HepG2 (cell line): Measurements from ENCODE around the gene ATP5MK. TPM values are rescaled to one million over a fixed set of nuclear protein-coding genes. Genes with fewer than 3 reads are reported as not detected.
A peak's percentile ranks its signal among the peaks of the same experiment; 100 is the strongest.

Experiments
- FOSL1 ChIP-seq: sonication (generic); formaldehyde crosslinking; IDR thresholded peaks from 2 replicates; pipeline ENCODE4 v1.9.0; 2021; ENCODE audit warnings: missing genetic modification reagents, borderline replicate concordance
- GABPB1 ChIP-seq: IDR thresholded peaks from 2 replicates; pipeline ENCODE4 v1.6.1; 2016; ENCODE audit warnings: mild to moderate bottlenecking, missing genetic modification reagents, moderate library complexity, missing compliant biosample characterization
- HMG20A ChIP-seq: IDR thresholded peaks from 2 replicates; pipeline ENCODE4 v1.6.1; 2016; ENCODE audit warnings: borderline replicate concordance
- HOMEZ ChIP-seq: IDR thresholded peaks from 2 replicates; pipeline ENCODE4 v1.6.1; 2016; ENCODE audit warnings: low read depth
- LCORL ChIP-seq, 2 experiments: fragments of 450-650 bp in 1 of 2; sonication (generic) in 1 of 2; formaldehyde crosslinking in 1 of 2; IDR thresholded peaks; 2 replicates each; pipeline versions ENCODE4 v1.5.0 to v1.6.1; 2017 to 2020; ENCODE audit warnings: antibody characterized with exemption in 1 of 2, missing genetic modification reagents in 1 of 2
- MED8 ChIP-seq: sonication (generic); formaldehyde crosslinking; IDR thresholded peaks from 2 replicates; pipeline ENCODE4 v1.8.1; 2023; ENCODE audit warnings: mild to moderate bottlenecking, missing genetic modification reagents; ENCODE audit not compliant: insufficient replicate concordance
- MEIS1 ChIP-seq: sonication (generic); formaldehyde crosslinking; IDR thresholded peaks from 2 replicates; pipeline ENCODE4 v1.9.0; 2021; ENCODE audit warnings: mild to moderate bottlenecking, missing genetic modification reagents, moderate library complexity, borderline replicate concordance
- MLLT10 ChIP-seq: sonication (generic); formaldehyde crosslinking; IDR thresholded peaks from 2 replicates; pipeline ENCODE4 v1.4.0; 2020; ENCODE audit warnings: missing genetic modification reagents
- NFE2 ChIP-seq: sonication (generic); formaldehyde crosslinking; IDR thresholded peaks from 2 replicates; pipeline ENCODE4 v1.4.0; 2020; ENCODE audit warnings: missing genetic modification reagents
- NFKB2 ChIP-seq: sonication (generic); formaldehyde crosslinking; IDR thresholded peaks from 2 replicates; pipeline ENCODE4 v1.4.0; 2020; ENCODE audit warnings: missing genetic modification reagents, borderline replicate concordance
- POGZ ChIP-seq: sonication (generic); formaldehyde crosslinking; IDR thresholded peaks from 2 replicates; pipeline ENCODE4 v1.4.0; 2020; ENCODE audit warnings: mild to moderate bottlenecking, missing genetic modification reagents
- RAD21 ChIP-seq: fragments of 450-650 bp; formaldehyde crosslinking; IDR thresholded peaks from 2 replicates; pipeline ENCODE4 v1.5.0; 2020; ENCODE audit warnings: mild to moderate bottlenecking
- RFX1 ChIP-seq: fragments of 450-650 bp; IDR thresholded peaks from 2 replicates; pipeline ENCODE4 v1.6.1; 2017
- SNAPC5 ChIP-seq: sonication (generic); formaldehyde crosslinking; IDR thresholded peaks from 2 replicates; pipeline ENCODE4 v1.8.1; 2023; ENCODE audit warnings: mild to moderate bottlenecking, missing genetic modification reagents, borderline replicate concordance
- SP4 ChIP-seq: sonication (generic); formaldehyde crosslinking; IDR thresholded peaks from 2 replicates; pipeline ENCODE4 v1.8.1; 2023; ENCODE audit warnings: mild to moderate bottlenecking, missing genetic modification reagents
- STAG1 ChIP-seq: sonication (generic); formaldehyde crosslinking; IDR thresholded peaks from 2 replicates; pipeline ENCODE4 v1.4.0; 2020; ENCODE audit warnings: missing genetic modification reagents
- TEAD2 ChIP-seq: sonication (generic); formaldehyde crosslinking; IDR thresholded peaks from 2 replicates; pipeline ENCODE4 v1.9.0; 2021; ENCODE audit warnings: missing genetic modification reagents
- TEAD3 ChIP-seq: optimal IDR thresholded peaks from 2 replicates; pipeline ENCODE3; 2016; ENCODE audit warnings: borderline replicate concordance
- ZBTB42 ChIP-seq: sonication (generic); formaldehyde crosslinking; IDR thresholded peaks from 2 replicates; pipeline ENCODE4 v1.5.0; 2020; ENCODE audit warnings: mild to moderate bottlenecking, missing genetic modification reagents
- ZFP91 ChIP-seq: sonication (generic); formaldehyde crosslinking; IDR thresholded peaks from 2 replicates; pipeline ENCODE4 v1.9.0; 2022; ENCODE audit warnings: missing genetic modification reagents, mild to moderate bottlenecking, borderline replicate concordance
- ZNF260 ChIP-seq: sonication (generic); formaldehyde crosslinking; IDR thresholded peaks from 2 replicates; pipeline ENCODE4 v1.4.0; 2020; ENCODE audit warnings: missing genetic modification reagents, low read depth, mild to moderate bottlenecking, borderline replicate concordance
- ZNF44 ChIP-seq: sonication (generic); formaldehyde crosslinking; IDR thresholded peaks from 2 replicates; pipeline ENCODE4 v1.5.1; 2020; ENCODE audit warnings: mild to moderate bottlenecking, missing genetic modification reagents
- ZNF678 ChIP-seq: sonication (generic); formaldehyde crosslinking; IDR thresholded peaks from 2 replicates; pipeline ENCODE4 v1.4.0; 2020; ENCODE audit warnings: mild to moderate bottlenecking, missing genetic modification reagents
- ZNF747 ChIP-seq: sonication (generic); formaldehyde crosslinking; IDR thresholded peaks from 2 replicates; pipeline ENCODE4 v1.8.1; 2023; ENCODE audit warnings: missing genetic modification reagents, mild to moderate bottlenecking, borderline replicate concordance
- ZNF768 ChIP-seq: sonication (generic); formaldehyde crosslinking; IDR thresholded peaks from 2 replicates; pipeline ENCODE4 v1.4.0; 2020; ENCODE audit warnings: missing genetic modification reagents
- ZNF777 ChIP-seq: sonication (generic); formaldehyde crosslinking; IDR thresholded peaks from 2 replicates; pipeline ENCODE4 v1.4.0; 2020; ENCODE audit warnings: missing genetic modification reagents
- polyA plus RNA-seq, 8 experiments: library from polyadenylated mRNA; depleted of rRNA in 3 of 8; stranded (reverse) in 7 of 8; unstranded in 1 of 8; fragments of >200 nt; fragmentation: Illumina TruSeq in 4 of 8; extraction: Trizol in 4 of 8; gene quantifications; 2 replicates each; pipeline versions ENCODE4 v1.2.1 to v1.2.3, GENCODE V29; 2011 to 2016; ENCODE audit warnings: low read depth in 4 of 8, missing spikeins in 1 of 8, mixed read lengths in 1 of 8; ENCODE audit not compliant: insufficient read depth in 1 of 8
- total RNA-seq, 5 experiments: library from RNA; depleted of rRNA; stranded (reverse); fragments of >200 nt; fragmentation: Illumina TruSeq; extraction: Trizol; gene quantifications; 2 replicates each; pipeline ENCODE4 v1.2.3, GENCODE V29; 2016; ENCODE audit warnings: low read depth in 1 of 5
- TF ChIP-seq, protein P1 (sequence below): sonication (generic); formaldehyde crosslinking; IDR thresholded peaks from 2 replicates; pipeline ENCODE4 v1.4.0; 2020; ENCODE audit warnings: mild to moderate bottlenecking, missing genetic modification reagents

Gene ATP5MK
- total and polyA plus RNA-seq, 2 of the 13 experiments (the other 11 are each of a cell fraction or from before 2014, with no cell fraction given): 312 to 517 TPM

DNA sequence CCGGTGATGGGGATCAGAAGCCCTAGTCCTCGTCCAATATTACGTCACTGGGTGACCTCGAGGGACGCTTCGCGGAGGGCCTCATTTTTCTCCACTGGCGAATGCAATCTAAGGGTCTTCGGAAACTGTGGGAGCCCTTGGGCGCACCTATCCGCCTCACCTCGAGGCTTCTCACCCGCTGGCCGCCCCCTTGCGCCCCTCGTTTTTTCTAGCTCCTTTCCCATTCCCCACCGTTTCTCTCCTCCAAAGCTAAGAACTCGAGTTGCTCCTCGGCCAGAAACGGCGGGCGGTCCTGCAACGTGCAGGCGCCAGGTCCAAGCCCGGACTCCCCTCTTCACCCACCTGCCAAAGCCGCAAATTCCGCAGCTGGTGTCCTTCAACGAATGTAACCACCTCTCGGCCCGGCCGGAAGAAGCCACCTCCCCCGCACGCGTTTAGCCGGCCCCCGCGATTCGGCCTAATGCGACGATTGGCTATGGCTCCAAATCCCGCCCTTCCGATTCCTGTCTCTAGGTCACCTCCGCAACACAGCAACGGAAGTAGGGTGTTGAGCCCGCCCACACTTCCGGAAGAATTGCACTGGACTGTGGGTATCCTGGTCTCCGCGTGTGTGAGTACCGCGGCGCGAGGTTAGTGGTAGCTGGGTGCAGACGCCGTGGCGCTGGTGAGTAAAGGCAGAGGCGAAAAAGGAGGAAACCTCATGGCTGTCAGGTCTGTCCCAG, at the start of gene ATP5MK, which contains the start of gene PDCD11 (continued):
- TF ChIP-seq STAG1 (0 out of 2 replicates have a peak, but pooled peaks have one; percentile 8), ZNF768 (CRISPR knock-in tag) (peak; percentile 48), RFX1 (peak; percentile 58; the same call in 1 of the 2 replicates), ZNF44 (CRISPR knock-in tag) (peak; percentile 23; the same call in 1 of the 2 replicates), MEIS1 (no peak; the same call in 1 of the 2 replicates), POGZ (peak; percentile 86), ZNF747 (CRISPR knock-in tag) (0 out of 2 replicates have a peak, but pooled peaks have one; percentile 14), SNAPC5 (0 out of 2 replicates have a peak, but pooled peaks have one; percentile 37), SP4 (CRISPR knock-in tag) (peak; percentile 88), GABPB1 (CRISPR knock-in tag) (peak; percentile 99), LCORL (IDR thresholded peaks at IDR 0.05) (no peak), LCORL (CRISPR knock-in tag; IDR thresholded peaks at IDR 0.05) (peak; percentile 39; the same call in 1 of the 2 replicates), TEAD3 (CRISPR knock-in tag) (peak; percentile 47), FOSL1 (CRISPR knock-in tag) (no peak), HMG20A (no peak), ZNF260 (no peak), ZFP91 (CRISPR knock-in tag) (peak; percentile 86), MLLT10 (no peak), RAD21 (CRISPR knock-in tag) (peak; percentile 11; the same call in 1 of the 2 replicates), TEAD2 (CRISPR knock-in tag) (0 out of 2 replicates have a peak, but pooled peaks have one; percentile 40), NFE2 (CRISPR knock-in tag) (no peak), ZNF777 (CRISPR knock-in tag) (no peak), ZBTB42 (no peak), MED8 (CRISPR knock-in tag) (peak; percentile 11), HOMEZ (CRISPR knock-in tag) (peak; percentile 57), NFKB2 (CRISPR knock-in tag) (peak; percentile 78; the same call in 1 of the 2 replicates), ZNF678 (CRISPR knock-in tag) (no peak)
- TF ChIP-seq, protein P1, sequence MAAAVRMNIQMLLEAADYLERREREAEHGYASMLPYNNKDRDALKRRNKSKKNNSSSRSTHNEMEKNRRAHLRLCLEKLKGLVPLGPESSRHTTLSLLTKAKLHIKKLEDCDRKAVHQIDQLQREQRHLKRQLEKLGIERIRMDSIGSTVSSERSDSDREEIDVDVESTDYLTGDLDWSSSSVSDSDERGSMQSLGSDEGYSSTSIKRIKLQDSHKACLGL: peak; percentile 92
